Stimulated activated CD8-positive, alpha-beta memory T cell treated with anti-CD3 and anti-CD28 coated beads, Interleukin-7, amount 100 ng/mL, for 48 hours (primary cell): ENCODE data around the gene TMCC1.
"Not testable (repeated sequence)": the region's sequence is repeated elsewhere in the genome, so short reads cannot be mapped to it uniquely, and the experiment has no call there.

Source experiments
- DNase-seq, 2 donors: peaks; one replicate each; pipeline ENCODE4 v3.0.0-alpha.2; 2020; ENCODE audit warnings: low read depth in 1 of 2; ENCODE audit errors: extremely low read depth in 1 of 2

The TMCC1 gene

DNA sequence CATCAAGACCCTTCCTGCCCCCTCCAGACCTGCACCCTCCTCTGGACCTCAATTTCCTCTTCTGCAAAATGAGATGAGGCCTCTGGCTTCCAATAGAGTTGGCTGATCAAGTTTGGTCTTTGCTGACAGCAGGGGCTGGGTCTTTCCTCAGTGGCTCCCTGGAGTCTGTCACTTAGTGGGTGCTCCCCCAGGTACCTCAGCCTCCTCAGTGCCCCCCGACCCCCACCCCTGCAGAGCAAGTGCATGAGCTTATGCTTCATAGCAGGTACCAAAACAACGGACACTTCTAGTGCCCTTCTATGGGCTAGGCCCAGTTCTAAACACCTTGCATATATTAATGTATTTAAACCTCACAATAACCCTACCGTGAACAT is 280.2 kb downstream of the TMCC1 start:
- DNase-seq = no peak

DNA sequence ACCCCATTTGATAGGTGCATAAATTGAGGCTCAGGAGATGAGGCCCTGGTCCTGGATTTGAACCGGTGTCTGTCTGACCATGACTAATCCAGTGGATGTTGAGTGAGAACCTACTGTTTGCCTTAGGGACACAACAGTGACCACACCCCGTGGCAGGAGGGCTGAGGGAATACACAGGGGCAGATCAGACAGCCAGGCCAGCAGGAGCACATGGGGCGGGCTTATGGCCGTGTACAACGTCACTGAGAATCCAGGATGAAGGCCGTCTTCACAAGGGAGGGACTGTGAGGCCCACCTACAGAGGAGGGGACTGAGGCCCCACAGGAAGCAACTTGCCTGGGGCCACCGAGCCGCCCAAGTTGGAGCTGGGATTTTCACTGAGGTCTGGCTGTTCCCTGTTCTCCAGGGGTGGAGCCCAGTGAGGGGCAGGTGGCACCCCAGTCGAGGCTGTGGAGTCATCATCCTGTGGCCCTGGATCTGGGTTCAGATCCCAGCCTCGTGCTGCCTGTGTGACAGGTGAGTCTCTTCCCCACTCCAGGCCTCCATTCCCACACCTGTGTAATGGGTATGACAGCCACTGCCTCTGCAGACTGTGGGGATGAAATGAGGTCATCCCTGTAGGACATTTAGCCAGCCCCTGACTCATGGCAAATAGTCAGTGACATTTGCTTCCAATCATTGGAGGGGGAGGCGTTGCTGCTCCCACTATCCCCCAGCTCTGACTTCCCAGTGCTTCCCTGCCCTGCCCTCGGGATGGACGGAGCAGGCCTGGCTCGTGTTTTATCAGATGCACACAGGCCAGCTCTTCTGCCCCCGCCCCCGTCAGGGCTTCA is 280.8 kb downstream of the TMCC1 start:
- no peak for DNase-seq

DNA sequence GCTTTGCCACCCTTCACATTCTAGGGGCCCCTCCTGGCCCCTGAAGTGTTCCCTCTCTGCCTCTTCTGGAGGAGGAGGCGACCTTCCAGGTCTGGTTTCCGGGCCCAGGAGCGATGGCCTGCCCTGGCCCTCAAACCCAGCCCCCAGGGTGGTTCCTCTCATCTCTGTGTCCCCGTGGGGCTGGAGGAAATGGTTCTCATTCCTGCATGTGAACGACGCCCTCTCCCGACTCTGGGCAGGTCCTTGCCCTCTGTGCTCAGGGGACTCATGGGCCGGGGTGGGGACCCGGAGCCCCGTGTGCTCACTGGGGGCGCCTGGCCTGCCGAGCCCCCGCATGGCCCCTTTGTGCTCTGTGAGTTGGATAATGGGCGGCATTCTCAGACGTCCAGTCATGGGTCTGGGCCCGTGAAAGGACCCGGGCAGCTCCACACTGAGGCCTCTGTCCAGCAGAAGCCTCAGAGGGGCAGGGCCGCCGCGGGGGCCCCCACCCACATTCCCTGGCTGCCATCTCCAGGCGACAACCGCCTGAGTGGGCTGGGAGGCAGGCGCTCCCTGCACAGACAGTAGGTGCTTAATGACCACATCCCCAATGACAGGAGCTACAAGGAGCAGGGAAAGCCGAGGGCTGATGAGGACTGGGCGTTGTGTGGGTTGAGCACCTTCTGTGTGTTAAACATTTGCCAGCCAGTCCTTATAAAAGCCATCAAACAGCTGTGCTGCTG is 281.5 kb downstream of the TMCC1 start:
- DNase-seq = no peak

DNA sequence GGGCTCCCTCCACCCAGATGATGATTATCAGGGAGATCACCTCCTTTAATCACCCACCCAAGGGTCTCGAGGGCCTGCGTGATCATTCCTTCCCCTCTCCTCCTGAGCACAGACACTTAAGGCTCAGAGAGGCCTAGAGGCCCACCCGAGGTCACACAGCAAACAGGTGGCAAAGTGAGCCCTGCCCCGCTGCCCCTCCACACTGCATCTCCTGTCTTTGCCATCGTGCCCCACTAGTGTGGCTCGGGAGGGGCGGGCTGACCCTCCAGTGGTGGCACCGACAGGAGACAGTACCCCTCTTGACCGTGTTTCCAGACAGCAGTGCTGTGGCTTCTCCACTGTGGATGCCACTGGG is 282.1 kb downstream of the TMCC1 start:
- DNase-seq = no peak

DNA sequence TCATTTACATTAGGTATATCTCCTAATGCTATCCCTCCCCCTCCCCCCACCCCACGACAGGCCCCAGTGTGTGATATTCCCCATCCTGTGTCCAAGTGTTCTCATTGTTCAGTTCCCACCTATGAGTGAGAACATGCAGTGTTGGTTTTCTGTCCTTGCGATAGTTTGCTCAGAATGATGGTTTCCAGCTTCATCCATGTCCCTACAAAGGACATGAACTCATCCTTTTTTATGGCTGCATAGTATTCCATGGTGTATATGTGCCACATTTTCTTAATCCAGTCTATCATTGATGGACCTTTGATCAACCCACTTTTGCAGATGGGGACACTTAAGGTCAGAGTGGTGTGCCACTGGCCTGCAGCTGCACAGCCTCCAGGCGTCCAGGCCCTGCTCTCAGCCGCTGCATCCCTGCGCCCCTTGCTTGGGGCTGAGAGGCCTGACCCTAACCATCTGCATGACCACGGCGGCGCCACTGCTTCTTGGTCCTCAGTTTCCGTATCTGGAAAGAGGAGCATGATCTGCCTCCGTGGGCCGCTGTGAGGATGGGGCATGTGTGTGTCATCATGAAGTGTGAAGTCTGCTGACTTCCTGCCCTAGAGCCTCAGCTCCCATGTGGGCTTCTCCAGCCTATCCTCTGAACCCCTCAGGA is 282.6 kb downstream of the TMCC1 start:
- not testable (repeated sequence) for DNase-seq

DNA sequence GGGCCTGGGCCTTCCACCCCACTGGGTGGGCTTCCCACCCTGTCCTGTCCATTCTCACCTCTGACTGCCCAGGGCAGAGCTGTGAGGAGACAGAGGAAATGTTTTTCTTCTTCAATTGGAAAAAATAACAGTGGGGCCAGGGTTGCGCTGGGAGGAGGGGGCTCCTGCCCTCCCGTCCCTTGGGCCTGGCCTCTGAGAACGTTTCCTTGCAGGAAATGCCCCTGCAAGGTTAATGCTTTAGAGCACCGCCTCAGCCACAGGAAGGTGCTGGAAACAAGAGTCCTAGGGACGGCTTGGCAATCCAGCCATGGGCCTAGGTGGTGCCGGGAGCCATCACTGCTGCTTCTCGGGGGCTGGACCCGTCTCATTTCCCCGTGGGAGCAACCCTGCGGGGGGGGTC is 283.2 kb downstream of the TMCC1 start:
- no peak for DNase-seq

DNA sequence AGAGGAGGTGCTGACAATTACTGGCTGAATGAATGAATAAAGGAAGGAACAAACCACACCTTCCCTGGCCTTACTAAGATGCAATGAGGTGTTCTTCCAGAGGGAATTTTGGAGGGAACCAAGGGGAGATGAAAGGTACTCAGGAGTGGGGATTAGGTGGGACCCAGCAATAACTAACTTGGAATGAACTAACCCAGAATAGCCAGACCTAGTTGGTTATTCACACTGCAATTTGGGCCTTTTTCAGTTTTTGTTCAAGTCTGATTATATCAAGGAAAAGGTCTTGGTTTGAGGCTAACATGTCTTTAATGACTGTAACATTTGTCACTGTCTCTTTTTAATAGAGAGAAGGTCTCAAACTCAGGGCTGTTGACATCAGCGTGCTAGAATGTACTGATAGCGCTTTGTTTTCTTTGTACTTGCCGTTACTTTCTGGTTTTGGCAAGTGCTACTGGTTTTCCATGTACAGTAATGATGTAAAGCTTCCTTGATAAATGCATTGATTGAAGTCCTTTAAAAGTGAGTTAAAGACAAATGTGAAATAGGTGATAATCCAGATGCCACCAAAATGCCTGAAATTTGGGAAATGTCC is 283.8 kb downstream of the TMCC1 start:
- no peak for DNase-seq

DNA sequence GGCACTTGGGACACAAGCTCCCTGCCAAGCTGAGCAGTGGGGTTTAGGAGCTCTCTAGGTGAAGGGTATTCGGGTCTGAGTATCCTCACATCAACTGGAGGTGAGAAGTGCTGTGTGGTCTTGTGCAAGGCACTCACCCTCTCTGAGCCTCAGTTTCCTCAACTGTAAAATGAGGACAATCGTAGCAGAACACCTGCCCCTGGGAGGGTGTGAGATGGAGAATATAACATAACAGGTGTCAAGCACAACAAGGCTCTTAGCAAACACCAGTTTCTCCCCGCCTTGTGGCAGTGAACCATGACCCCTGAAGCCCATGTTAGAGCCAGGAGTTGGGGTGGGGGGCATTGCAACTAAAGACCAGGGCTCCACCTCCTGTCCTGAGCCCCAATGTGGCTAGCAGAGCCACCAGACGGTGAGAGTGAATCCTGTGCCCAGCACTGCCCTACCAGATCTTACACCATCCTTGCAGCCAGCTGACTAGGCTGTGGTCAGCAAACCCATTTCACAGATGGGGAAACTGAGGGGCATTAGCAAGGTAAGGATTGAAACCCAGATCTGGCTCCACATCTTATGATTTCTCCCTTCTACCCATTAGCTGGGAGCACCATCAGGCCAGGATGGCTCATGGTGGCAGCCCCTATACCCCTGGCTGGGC is 284.4 kb downstream of the TMCC1 start:
- DNase-seq = no peak

DNA sequence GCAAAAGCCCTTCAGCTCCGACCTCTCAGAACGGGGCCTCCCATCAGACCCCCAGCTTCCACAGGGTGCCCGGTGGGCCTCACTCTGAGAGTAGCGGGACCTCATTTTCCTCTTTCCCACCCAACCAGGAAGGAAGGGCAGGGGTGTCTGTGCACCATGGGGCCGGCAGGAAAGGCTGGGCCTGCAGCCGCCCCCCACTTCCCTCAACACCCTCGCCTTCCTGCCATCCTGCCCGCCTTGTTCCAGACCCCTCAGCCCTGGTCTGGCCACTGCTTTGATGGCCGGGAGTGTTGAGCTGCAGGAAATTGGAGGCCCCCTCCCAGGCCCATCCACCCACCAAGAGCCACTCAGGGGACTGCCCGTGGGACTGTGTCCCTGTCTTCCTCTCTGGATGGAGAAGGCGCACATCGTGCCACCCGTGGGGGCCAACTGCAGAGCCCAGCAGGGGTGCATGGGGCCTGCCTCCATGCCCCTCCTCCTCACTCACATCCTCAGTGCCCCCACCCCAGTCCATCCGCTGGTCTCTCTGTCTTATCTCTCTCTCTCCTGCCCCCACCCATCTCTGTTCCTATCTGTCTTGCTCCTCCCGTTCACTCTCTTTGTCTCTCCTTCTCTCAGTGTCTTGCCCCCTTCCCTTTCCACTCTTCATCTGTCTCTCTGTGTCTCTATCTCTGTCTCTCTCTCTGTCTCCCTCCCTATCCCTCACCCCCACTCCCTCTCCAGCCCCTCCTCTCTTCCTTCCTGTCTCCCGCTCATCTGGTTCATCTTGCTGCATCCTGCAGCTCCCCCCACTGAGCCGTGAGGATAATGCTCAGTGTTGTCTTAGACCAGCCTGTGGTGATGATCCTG is 285.2 kb downstream of the TMCC1 start:
- no peak for DNase-seq

DNA sequence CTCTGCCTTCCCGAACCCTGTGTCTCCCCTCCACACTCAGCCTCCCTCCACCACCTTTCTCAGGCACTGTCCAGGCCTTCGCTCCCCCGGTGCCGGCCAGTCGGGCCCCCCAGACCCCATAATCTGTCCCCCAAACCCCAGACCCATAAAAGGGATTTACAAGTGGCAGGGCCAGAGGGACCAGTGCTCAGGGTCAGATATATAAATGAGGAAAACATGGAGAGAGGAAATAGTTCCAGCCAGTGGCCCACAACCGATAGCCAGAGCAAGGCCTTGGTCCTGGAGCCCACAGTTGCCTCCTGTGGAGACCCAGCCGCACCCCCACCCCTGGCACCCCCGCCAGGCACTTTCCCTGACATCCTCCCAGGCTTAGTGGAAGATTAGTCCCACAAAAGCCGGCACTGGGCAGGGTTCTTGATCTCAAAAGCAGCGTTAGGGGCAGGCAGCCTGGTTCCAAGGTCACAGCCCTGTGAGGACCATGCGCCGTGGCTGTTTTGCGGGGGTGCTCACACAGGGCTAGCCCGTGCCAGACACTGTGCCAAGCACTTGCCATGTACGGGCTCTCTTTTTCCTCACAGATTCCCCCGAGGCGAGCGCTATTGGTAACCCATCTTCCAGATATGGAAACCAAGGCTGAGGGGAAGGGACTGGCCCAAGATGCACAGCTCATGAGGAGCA is 286.0 kb downstream of the TMCC1 start:
- no peak for DNase-seq

DNA sequence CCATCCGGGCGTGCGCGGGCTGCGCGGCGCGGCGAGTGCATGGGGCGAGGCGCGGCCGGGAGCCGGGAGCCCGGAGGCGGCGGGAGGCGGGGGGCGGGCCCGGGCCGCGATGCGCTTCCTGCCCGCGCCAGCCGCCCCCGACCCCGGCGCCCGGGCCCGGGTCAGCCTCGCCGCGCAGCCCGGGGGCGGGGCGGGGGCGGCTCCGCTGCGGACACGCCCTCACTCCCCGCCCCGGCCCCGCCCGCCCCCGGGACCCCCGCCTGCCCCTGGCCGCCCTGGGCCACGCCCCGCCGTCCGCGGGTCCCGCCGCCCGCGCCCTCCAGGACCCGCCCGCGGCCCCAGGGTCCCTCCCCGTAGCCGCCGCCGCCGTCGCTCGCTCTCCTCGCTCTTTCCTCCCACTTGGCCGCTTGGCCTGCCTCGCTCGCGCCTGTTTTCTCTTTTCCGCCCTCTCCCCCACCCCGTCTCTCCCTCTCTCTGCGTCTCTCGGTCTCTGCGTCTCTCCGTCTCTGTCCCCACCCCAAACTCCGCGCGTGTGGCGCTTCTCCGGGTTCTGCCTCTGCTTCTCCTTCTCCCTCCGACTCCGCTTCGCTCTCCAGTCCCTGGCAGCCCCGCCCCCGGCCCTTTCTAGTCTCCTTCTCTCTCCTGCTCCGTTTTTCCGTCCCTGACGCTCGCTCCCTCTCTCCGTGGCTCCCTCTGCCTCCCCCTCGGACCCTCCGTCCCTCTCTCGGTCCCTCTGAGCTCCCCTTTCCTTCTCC is 286.7 kb downstream of the TMCC1 start, which contains the start of gene PLXND1:
Gene PLXND1 (minus strand): TSS at position 41 of the 755 bp plus-strand sequence. CDS start 37 bp downstream, at position 4.
- no peak for DNase-seq

DNA sequence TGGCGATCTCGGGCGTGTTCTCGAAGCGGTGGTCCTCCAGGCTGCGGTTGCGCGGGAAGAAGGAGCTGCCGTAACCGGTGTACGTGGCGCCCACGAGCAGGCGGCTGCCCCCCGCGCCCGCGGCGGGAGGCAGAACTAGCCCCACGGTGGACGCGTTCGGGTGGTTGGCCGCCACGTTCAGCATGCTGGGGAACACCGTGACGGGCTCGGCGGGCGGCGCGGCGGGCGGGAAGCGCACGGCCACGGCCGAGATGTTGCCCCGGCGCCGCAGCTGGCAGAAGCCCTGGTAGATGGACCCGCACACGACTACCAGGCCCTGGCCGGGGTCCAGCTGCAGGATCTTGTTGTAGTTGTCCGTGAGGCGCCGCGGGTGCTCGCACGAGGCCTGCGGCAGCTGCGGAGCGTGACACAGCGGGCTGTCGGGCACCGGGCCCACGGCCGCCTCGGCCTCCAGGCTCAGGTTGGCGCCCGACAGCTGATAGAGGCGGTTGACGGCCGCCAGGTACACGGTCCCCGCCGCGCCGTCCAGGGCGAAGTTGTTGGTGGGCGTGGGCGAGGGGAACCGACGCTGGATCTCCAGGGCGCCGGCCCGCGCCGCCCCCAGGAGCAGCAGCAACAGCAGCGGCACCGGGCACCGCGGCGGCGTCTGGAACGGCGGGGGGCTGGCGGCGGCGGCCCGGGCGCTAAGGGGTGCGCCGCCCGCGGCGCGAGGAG is 287.4 kb downstream of the TMCC1 start:
- DNase-seq = no peak

DNA sequence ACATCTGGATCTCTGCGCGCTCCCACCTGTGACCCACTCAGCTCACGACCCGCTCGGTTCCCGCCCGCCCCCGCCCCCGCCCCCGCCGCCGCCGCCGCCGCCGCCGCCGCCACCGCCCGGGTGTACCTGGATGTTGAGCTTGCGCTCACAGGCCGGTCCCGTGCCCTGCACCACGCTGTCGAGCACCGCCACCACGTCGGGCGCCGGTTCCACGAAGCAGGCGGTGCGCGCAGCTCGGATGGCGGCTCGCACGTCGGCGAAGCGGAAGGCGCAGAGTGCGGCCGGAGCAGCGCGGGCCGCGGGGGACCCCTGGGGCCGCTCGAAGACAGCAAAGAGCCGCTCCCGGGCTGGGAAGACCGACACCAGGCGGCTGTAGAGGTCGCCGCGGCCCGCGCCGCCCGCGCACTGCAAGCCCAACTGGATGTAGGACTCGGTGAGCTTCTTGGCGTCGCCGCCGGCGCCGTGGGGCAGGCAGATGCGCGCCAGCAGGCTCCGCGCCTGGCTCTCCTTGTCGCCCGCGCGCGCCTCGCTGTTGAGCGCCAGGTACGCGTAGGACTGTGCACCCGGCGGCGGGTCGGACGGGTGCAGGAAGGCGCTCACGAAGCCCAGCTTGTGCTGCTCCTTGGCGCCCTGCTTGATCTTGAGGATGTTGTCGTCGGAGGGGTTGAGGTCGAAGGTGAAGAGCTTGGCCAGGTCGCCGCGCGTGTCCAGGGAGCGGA is 288.1 kb downstream of the TMCC1 start:
- DNase-seq = no peak

DNA sequence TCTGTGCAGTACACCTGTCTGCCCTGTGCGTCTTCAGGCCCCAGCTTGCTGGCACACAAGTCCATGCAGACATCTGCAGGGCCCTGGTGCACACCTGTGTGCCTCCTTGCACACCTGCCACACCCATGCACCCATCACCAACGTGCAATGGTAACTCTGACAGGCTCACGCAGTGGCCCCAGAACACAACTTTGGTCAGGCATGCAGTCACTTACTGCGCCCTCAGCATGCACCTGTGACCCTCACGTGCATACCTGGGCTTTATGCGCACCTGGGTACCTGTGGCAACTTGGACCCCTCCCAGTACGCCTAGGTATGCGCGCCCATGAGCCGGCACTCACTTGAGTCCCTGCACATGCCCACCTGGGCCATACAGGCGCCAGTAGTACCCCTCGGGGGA is 288.7 kb downstream of the TMCC1 start:
- DNase-seq = no peak

DNA sequence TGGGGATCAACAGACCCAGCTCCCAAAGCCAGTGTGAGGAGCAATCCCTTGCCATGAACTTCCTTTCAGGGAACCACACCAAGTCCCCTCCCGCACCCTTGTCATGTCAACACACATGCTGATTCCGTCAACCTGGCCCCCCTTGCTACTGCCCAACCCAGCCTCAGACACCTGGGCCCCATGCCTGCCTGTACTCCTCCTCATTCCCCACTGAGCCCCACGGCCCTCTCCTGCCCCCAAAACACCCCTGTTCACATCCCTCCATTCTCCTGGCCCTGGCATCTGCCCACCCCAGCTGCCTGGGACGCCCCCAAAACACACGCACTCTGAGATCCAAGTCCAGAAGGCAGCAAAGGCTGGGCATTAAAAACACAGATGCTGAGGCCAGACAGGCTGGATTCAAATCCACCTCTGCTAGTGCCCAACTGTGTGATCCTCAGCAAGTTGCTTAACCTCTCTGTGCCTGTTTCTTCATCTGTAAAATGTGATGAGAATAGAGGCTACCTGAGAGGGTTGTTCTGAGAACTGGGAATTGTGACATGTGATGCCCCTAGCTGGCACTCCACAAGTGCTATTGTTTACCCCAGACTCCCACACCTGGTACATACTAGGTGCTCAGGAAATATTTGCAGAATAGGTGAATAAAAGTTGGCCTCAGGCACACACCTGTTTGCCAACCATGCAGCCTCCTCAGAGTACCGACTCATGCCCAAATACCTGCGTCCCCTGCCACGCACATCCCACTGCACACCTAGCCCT is 289.3 kb downstream of the TMCC1 start:
- DNase-seq = no peak

DNA sequence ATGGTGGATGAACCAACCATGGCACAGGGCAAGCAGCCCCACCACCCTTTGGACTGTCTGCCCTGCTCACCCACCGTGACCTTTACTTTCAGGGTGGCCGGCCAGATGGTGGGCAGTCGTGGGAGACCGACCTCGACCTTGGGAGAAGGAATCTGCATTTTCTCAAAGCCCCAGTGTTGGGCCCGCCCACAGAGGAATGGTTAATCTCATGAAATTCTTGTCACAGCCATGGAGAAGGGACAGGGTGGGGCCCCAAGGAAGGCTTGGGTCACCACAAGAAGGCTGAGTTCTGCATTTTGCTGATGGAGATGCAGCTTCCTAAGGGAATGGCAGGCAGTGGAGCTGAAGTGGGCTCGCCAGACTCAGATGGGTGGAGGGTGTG is 290.0 kb downstream of the TMCC1 start:
- DNase-seq = no peak
